ENCODE data around the gene USP19. TPM values are rescaled to one million over a fixed set of nuclear protein-coding genes. Genes with fewer than 3 reads are reported as not detected.

USP19 gene
- 95.6 and 106 TPM in 2 replicates for total RNA-seq (2014; rRNA removed; shearing (Covaris generic))

GRCh38 chr3:49120438-49121131, at the start of gene USP19:
TSS of gene USP19 (minus strand) at chr3:49120823. CDS start at chr3:49119145, 1,678 bp downstream.

GRCh38 chr3:49165771-49166751, 45.4 kb upstream of the USP19 start, which contains the start of gene CCDC71:
TSS of gene CCDC71 (minus strand) at chr3:49166331. CDS start at chr3:49164208, 2,123 bp downstream.

GRCh38 chr3:49132437-49133225, 12.0 kb upstream of the USP19 start, which contains the start of gene LAMB2:
TSS of gene LAMB2 (minus strand) at chr3:49133050. CDS start at chr3:49132867, 183 bp downstream.

GRCh38 chr3:49104427-49105291, 16.0 kb downstream of the USP19 start, which contains the start of gene QARS1:
TSS of gene QARS1 (minus strand) at chr3:49104757. CDS start at chr3:49104733, 24 bp downstream.

GRCh38 chr3:49093853-49094767, 26.5 kb downstream of the USP19 start, which contains the start of gene QRICH1:
TSS of gene QRICH1 (minus strand) at chr3:49094071. CDS start at chr3:49077017, 17,054 bp downstream.

Small RNA genes within 50 kb of the gene (small RNA-seq; reads per million reads assigned to genes)
- gene RN7SL182P = not detected

Other genes with a start within 250 kb of the USP19 start
- gene SLC25A20, start 221.9 kb downstream of the USP19 start, total RNA-seq (2014; rRNA removed; shearing (Covaris generic)) = 14.3 and 19.3 TPM in 2 replicates
- 180 and 214 TPM in 2 replicates for gene ARIH2, start 202.0 kb downstream of the USP19 start, total RNA-seq (2014; rRNA removed; shearing (Covaris generic))
- gene P4HTM, start 130.6 kb downstream of the USP19 start, total RNA-seq (2014; rRNA removed; shearing (Covaris generic)) = not detected in 2 replicates
- gene WDR6, start 113.4 kb downstream of the USP19 start, total RNA-seq (2014; rRNA removed; shearing (Covaris generic)) = 87.4 and 91.0 TPM in 2 replicates
- 51.6 and 54.6 TPM in 2 replicates for gene DALRD3, start 102.2 kb downstream of the USP19 start, total RNA-seq (2014; rRNA removed; shearing (Covaris generic))
- 188 and 217 TPM in 2 replicates for gene NDUFAF3, start 98.7 kb downstream of the USP19 start, total RNA-seq (2014; rRNA removed; shearing (Covaris generic))
- gene IMPDH2, start 91.4 kb downstream of the USP19 start, total RNA-seq (2014; rRNA removed; shearing (Covaris generic)) = 821 and 830 TPM in 2 replicates
- 59.3 and 90.7 TPM in 2 replicates for gene QRICH1, start 26.8 kb downstream of the USP19 start, total RNA-seq (2014; rRNA removed; shearing (Covaris generic))
- gene QARS1, start 16.1 kb downstream of the USP19 start, total RNA-seq (2014; rRNA removed; shearing (Covaris generic)) = 274 and 318 TPM in 2 replicates
- gene LAMB2, start 12.2 kb upstream of the USP19 start, total RNA-seq (2014; rRNA removed; shearing (Covaris generic)) = 264 and 272 TPM in 2 replicates
- 35.7 and 39.9 TPM in 2 replicates for gene CCDC71, start 45.5 kb upstream of the USP19 start, total RNA-seq (2014; rRNA removed; shearing (Covaris generic))
- 7.1 and 10.3 TPM in 2 replicates for gene KLHDC8B, start 50.8 kb upstream of the USP19 start, total RNA-seq (2014; rRNA removed; shearing (Covaris generic))
- gene C3orf62, start 156.4 kb upstream of the USP19 start, total RNA-seq (2014; rRNA removed; shearing (Covaris generic)) = 4.1 and 4.2 TPM in 2 replicates
- gene USP4, start 219.2 kb upstream of the USP19 start, total RNA-seq (2014; rRNA removed; shearing (Covaris generic)) = 25.0 and 31.7 TPM in 2 replicates
- gene GPX1, start 237.5 kb upstream of the USP19 start, total RNA-seq (2014; rRNA removed; shearing (Covaris generic)) = 431 and 518 TPM in 2 replicates

Data from A375 (cell line).